MV-4-11 (cell line): ENCODE measurements around the gene GPX4.

Source experiments
- DNase-seq: peaks from one replicate; lab custom pipeline; 2025; lab: John Stamatoyannopoulos, UW

Gene GPX4

DNA sequence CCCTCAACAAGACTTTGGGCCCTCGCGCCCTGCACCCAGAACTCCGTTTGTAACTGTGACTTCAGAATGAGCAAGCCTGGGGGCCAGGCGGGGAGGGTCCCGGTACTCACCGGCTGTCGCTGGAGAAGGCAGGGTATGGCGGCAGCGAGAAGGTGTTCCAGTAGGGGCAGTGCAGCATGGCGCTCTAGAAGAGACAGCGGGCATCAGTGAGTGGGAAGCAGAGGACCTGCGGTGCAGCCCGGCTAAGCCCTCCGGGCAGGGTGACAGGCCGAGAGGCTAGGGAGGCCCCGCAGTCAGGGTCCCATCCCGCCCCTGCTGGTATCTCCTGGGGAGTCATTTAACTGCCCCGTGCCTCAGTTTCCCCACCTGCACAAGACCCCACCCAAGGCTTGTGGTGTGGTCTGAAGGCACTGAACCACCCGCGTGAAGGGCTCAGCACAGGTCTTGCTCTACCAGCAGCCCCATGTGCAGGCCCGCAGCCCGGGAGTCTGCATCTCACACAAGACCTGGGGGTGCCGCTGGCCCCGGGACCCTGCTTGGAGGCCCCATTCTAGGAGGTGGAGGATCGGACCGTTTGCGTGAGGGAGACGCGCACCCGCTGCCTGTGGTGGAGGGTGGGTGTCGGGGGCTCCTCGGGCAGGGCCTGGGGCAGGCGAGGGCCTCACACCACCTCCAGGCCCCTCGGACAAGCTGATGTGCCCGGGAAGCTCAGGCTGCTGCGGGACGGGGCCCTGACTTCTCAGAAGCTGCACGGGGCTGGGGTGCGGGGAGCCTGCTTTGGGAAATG lies 45.7 kb downstream of the GPX4 start:
- no peak for DNase-seq

DNA sequence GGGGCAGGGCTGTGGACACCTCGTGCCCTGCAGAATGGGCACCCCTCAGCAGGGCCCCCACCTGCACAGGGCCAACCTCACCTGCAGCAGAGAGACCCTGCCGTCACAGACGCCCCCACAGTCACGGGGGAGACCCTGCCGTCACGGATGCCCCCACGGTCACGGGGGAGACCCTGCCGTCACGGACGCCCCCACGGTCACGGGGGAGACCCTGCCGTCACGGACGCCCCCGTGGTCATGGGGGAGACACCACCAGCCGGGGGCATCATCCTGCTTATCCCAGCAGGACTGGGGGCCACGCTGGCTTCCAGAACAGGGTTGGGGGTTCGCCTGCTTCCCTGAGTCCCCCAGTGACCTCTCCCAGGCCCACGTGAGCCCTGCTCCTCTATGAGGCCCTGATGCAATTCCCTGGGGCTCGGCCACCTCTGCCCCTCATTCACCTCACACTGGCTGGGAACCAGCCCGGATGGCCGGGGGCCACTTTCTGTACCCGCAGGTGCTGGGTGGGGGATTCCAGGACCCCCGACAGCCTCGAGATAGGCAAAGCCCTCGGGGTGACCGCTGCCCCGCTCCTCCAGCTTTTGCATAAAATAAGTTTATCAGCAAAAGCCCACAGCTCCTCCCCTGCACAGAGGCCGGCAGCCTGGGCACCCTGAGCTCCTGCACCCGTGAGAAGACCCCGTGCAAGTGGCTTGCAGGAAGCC lies 46.7 kb downstream of the GPX4 start:
- DNase-seq = no peak

DNA sequence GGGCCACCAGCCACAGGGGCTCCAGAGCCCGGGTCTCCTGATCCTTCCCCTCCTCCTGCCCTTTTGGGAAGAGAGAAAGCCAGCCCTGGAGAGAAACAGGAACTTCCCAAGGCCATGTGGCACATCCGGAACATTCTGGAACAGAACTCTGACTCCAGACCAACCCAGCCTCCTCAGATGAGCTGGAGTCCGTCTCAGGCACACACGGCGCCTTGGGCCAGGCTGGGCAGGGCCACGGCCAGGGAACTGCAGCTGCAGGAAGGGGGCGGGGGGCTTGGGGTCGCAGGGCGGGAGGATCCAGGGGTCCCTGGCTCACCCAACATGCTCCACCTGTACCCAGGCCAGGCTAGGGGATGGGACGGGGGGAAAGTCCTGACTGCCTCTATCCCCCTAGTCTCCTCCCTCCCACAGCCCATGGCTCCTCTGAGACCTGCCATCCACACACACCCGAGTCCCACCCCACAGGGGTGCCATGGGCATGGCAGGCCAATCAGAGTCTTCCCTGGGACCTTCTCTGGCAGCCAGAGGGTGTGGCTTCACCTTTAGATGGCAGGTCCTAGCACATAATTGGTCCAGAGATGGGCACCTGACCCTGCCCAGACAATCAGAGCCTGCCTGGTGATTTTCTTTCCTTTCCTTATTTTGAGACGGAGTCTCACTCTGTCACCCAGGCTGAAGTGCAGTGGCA lies 47.4 kb downstream of the GPX4 start:
- no peak for DNase-seq

DNA sequence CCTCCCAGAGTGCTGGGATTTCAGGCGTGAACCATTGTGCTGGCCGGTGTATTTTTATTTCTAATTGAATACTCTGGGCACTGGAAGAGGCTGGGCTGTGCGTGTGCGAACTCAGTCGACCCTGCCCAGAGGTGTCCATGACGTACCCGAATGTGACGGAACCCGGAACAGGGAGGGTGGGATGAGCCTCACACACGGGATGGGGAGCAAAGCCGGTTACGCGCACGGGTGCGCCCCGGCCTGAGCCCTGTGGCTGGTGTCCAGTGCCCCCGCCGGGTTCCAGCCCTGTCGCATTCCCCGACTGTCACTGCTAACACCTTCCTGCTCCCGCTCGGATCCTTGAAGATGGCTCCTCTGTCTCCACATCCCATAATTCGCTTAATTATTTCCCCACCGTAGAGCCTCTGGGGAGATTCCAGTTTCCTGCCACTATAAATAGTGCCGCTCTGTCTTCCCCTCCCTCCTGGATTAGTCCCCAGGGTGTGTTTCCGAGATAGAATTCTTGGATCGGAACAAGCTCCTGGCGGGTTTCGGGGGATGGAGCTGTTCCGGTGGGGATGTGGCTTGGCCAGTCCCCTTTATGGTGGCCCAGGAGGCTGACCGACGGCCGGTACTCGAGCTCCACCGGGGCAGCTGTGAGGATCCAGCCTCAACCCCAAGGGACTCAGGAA lies 48.3 kb downstream of the GPX4 start:
- DNase-seq = no peak

DNA sequence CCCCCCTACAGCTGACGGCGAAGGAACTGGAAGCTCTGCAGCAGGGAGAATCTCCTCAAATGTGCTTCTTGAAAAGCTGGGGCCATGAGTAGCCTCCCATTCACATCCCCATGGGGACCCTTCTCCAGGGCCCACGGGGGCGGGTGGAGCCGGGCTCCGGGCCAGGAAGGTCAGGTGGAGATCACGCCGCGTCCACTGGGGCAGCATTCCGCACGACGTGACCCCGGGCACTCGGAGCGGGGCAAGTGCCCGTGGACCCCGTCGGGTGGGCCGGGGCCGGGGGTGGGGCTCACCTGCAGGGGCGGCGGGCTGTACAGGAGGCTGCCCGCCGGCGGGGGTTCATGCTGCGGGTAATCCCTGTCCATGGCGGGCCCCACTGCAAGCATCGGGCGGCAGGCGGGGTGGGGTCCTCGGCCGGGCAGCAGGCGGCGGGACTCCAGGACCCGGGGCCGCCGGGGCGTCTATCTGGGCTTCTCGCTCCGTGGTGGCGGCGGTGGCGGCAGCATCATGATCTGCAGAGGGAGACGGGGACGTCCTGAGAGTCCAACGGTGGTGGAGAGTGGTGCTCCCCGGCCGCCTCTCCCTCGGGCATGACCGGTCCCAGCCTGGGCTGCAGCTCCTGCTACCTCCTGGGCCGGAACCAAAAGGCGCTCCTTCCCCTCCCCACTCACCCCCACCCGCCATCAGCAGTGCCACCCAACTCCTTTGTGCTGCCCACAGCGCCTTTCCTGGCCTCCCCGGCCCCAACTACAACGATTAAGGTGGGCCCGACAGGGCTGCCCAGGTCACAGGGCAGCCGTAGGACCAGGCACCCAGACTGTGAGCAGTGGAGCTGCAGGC lies 50.3 kb downstream of the GPX4 start:
- no peak for DNase-seq

DNA sequence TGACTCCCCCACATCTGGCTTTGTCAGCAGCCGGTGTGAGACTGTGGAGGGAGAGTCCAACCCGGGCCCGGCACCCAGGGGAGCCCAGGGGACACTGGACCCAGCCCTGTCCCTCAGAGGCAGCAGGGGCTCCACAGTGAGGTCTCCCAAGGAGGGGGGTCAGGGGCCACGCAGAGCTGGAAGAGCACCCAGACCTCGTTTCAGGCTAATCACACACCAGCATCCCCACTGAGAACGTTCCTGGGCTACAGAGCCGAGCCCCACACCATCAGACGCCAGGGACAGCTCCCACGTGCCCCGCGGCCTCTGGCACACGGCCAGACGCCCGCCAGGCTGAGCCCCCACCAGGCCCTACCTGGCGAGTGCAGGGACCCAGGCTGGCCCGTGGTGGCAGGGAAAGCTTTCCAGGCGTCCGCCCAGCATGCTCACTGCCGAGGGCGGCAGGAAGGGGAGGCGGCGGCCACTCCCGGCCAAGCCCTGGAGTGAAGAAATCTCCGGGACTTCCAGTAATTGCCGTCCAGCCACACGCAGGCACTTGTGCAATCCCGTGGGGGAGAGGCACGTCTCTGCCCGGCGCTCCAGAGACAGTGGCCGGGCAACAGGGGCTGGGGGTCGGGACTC lies 51.0 kb downstream of the GPX4 start:
- DNase-seq = peak; percentile 72

DNA sequence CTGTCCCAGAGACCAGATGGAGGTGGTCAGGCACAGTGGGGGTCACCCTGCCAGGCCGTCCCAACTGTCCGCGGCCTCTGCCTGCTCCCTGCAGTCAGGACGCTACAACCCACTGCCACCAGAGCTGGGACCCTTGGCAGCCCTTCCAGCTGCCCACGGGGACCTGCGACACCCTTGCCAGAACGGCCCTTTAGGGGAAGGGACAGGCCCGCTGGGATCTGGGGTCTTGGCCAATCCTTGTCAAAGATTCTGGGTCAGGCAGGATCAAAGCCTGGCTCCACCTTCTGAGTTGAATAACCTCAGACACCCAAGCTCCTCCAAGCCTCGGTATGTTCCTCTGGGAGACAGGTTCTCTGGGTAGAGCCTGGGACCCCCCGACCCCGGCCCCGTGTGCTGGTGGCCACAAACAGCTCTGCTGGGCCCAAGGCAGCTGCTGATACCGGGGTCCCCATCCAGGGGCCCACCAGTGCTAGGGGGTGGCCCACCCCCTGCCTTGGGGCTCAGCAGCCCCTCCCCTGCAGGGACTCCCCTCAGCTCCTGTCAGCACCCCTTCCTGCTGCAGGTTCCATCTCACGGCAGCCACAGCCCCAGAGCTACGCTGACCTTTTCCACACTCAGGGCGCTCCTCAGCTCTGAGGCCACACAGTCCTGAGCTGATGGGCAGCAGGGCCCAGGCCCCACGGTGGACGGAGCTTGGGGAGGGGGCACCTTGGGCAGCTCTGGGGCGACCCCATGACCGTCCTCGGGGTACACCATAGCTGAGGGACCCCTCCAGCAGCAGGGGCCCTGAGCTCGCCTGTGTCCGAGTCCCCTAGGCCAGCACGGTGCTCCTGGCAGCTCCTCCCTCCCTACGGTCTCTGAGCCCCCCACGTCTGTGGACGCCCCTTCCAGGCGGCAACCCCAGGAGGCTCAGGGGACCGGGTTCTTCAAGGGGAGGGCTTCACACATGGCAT lies 51.8 kb downstream of the GPX4 start:
- DNase-seq = no peak
